Stomach (tissue), 4 donors: ENCODE data around the gene ST8SIA1.
"Not testable (repeated sequence)": the region's sequence is repeated elsewhere in the genome, so short reads cannot be mapped to it uniquely, and the experiment has no call there.

Experiments
- CTCF ChIP-seq, 7 experiments: fragments of 450-650 bp in 4 of 7; fragments of 200-600 bp in 3 of 7; sonication (generic) in 3 of 7; IDR thresholded peaks; one replicate each; pipeline ENCODE4 v1.5.1; 2016 to 2019; ENCODE audit warnings: antibody characterized with exemption in 7 of 7, control low read depth in 2 of 7, mild to moderate bottlenecking in 1 of 7
- EP300 ChIP-seq: sonication (generic); formaldehyde crosslinking; IDR thresholded peaks from one replicate; pipeline ENCODE4 v1.6.1; 2017; ENCODE audit warnings: antibody characterized with exemption

GRCh38 chr12:22376596-22377150, 42.2 kb upstream of the ST8SIA1 start:
- not testable (repeated sequence) for TF ChIP-seq CTCF (IDR thresholded peaks at IDR 0.05); EP300
